Neuronal stem cell (in vitro differentiated cells): ENCODE measurements around the gene LRRC70.

Experiments
- DNase-seq: peaks from one replicate; pipeline ENCODE4 v3.0.0-alpha.2; 2013; ENCODE audit warnings: low spot score
- H2AFZ ChIP-seq: one replicate; pipeline ENCODE4 v1.6.1; 2013; ENCODE audit warnings: mild to moderate bottlenecking, low read length, inconsistent platforms
- H2AK5ac ChIP-seq: 2 replicates; pipeline ENCODE4 v1.6.1; 2013; ENCODE audit warnings: low read depth, mild to moderate bottlenecking, inconsistent platforms, low read length, moderate library complexity, mixed read lengths
- H2BK120ac ChIP-seq: 2 replicates; pipeline ENCODE4 v1.6.1; 2013; ENCODE audit warnings: low read depth, mild to moderate bottlenecking, inconsistent platforms, low read length, moderate library complexity, mixed read lengths
- H2BK12ac ChIP-seq: one replicate; pipeline ENCODE4 v1.6.1; 2013; ENCODE audit warnings: low read length, inconsistent platforms
- H2BK15ac ChIP-seq: 2 replicates; pipeline ENCODE4 v1.6.1; 2013; ENCODE audit warnings: mild to moderate bottlenecking, low read length, inconsistent platforms, mixed read lengths
- H2BK5ac ChIP-seq: one replicate; pipeline ENCODE4 v1.6.1; 2013; ENCODE audit warnings: inconsistent platforms, mild to moderate bottlenecking, low read length, moderate library complexity
- H3K14ac ChIP-seq: one replicate; pipeline ENCODE4 v1.6.1; 2013; ENCODE audit warnings: low read length, inconsistent platforms
- H3K18ac ChIP-seq: 2 replicates; pipeline ENCODE4 v1.6.1; 2013; ENCODE audit warnings: low read length, inconsistent platforms
- H3K23ac ChIP-seq: 2 replicates; pipeline ENCODE4 v1.6.1; 2013; ENCODE audit warnings: low read depth, mild to moderate bottlenecking, mixed read lengths, low read length, inconsistent platforms; ENCODE audit not compliant: poor library complexity
- H3K27ac ChIP-seq: replicated peaks from 3 replicates; pipeline ENCODE4 v1.5.1; 2013; ENCODE audit warnings: low read length, inconsistent platforms
- H3K27me3 ChIP-seq, 3 experiments: 2 replicates each; pipeline ENCODE4 v1.6.1; 2013; ENCODE audit warnings: low read length in 3 of 3, mild to moderate bottlenecking in 2 of 3, inconsistent platforms in 1 of 3, low read depth in 1 of 3, mixed read lengths in 1 of 3, moderate library complexity in 1 of 3; ENCODE audit not compliant: control insufficient read depth in 3 of 3, insufficient read depth in 3 of 3
- H3K36me3 ChIP-seq, 2 donors: replicated peaks in 1 of 2; 2 replicates each; pipeline ENCODE4 v1.6.1; 2013; ENCODE audit warnings: low read length in 2 of 2; ENCODE audit not compliant: control insufficient read depth in 2 of 2, insufficient read depth in 2 of 2
- H3K4ac ChIP-seq: 2 replicates; pipeline ENCODE4 v1.6.1; 2013; ENCODE audit warnings: inconsistent platforms, mild to moderate bottlenecking, low read length, moderate library complexity
- H3K4me1 ChIP-seq, 2 donors: 1 replicate in 1 of 2; 2 replicates in 1 of 2; pipeline ENCODE4 v1.6.1; 2013; ENCODE audit warnings: low read length in 2 of 2, low read depth in 1 of 2; ENCODE audit not compliant: control insufficient read depth in 2 of 2, insufficient read depth in 1 of 2
- H3K4me2 ChIP-seq: one replicate; pipeline ENCODE4 v1.6.1; 2013; ENCODE audit warnings: mild to moderate bottlenecking, low read length, inconsistent platforms; ENCODE audit not compliant: insufficient read depth, poor library complexity, severe bottlenecking
- H3K4me3 ChIP-seq, 2 donors: 2 replicates each; pipeline ENCODE4 v1.5.1; 2013; ENCODE audit warnings: low read length in 2 of 2, mild to moderate bottlenecking in 2 of 2, inconsistent platforms in 1 of 2, moderate library complexity in 1 of 2
- H3K79me1 ChIP-seq: one replicate; pipeline ENCODE4 v1.6.1; 2013; ENCODE audit warnings: low read depth, mild to moderate bottlenecking, inconsistent platforms, low read length, moderate library complexity
- H3K9ac ChIP-seq: one replicate; pipeline ENCODE4 v1.6.1; 2013; ENCODE audit warnings: mild to moderate bottlenecking, low read depth, low read length, inconsistent platforms; ENCODE audit not compliant: poor library complexity
- H3K9me3 ChIP-seq, 2 donors: replicated peaks in 1 of 2; 2 replicates each; pipeline versions ENCODE3 to v1.6.1; 2013; ENCODE audit warnings: low read length in 2 of 2, mild to moderate bottlenecking in 2 of 2, inconsistent platforms in 1 of 2, low read depth in 1 of 2, mixed read lengths in 1 of 2, moderate library complexity in 1 of 2; ENCODE audit not compliant: control insufficient read depth in 2 of 2, insufficient read depth in 1 of 2
- H4K8ac ChIP-seq: one replicate; pipeline ENCODE4 v1.6.1; 2013; ENCODE audit warnings: low read depth, mild to moderate bottlenecking, inconsistent platforms, low read length, moderate library complexity
- H4K91ac ChIP-seq: one replicate; pipeline ENCODE4 v1.6.1; 2013; ENCODE audit warnings: low read length, low read depth, mild to moderate bottlenecking, inconsistent platforms; ENCODE audit not compliant: poor library complexity
- WGBS, 2 donors: extraction: QIAGEN DNeasy Blood & Tissue Kit; methylation state at CpG; one replicate each; pipeline ENCODE4 v1.1.7; 2013; ENCODE audit warnings: missing lambda C conversion rate in 2 of 2, mixed read lengths in 1 of 2; ENCODE audit not compliant: insufficient read length in 2 of 2, insufficient replicate concordance in 1 of 2; ENCODE audit errors: extremely low coverage in 2 of 2; 5-methylcytosine and 5-hydroxymethylcytosine counted together

Gene LRRC70

DNA sequence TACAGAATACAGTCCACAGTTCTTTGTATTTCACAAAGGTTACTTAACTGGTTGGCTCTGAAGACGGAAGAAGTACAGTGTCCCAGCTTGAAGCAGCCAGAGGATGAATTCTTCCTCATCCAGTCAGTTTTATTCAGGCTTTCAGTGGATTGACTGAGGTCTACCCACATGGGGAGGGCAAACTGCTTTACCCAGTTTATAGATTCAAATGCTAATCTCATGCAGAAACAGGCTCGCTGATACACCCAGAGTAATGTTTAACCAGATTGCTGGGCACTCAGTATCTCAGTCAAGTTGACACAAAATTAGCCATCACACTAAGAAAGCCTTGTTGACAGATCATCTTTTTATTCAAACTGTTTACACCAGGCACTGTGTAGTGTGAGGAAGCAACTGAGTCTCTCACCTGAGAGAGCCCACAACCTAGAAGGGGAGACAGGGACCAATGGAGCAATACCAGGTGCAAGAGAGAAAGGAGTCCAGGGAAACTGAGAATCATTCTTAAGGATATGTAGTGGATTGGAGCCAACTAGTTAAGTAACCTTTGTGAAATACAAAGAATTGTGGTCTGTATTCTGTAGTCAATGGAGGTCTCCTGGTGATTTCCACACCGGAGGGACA lies 15.9 kb downstream of the LRRC70 start:
- no peak overlapping the region for H3K9ac ChIP-seq
- no peak overlapping the region for H2BK12ac ChIP-seq
- H3K23ac ChIP-seq, result no peak overlapping the region
- no peak overlapping the region for H2AFZ ChIP-seq
- no peaks in the 10 kb centered on the region for H3K27me3 ChIP-seq
- H3K4ac ChIP-seq, result no peak overlapping the region
- no peaks in the 10 kb centered on the region for H3K9me3 ChIP-seq
- H2BK120ac ChIP-seq, result no peak overlapping the region
- H3K4me1 ChIP-seq, result no peaks in the 10 kb centered on the region
- no peak overlapping the region for H2BK5ac ChIP-seq
- H3K4me2 ChIP-seq, result no peak overlapping the region
- no peak overlapping the region for H3K4me3 ChIP-seq
- H3K36me3 ChIP-seq, result peaks cover 3 to 27% of the 10 kb centered on the region in 2 donors
- H3K79me1 ChIP-seq, result no peaks in the 10 kb centered on the region
- H4K91ac ChIP-seq, result no peak overlapping the region
- no peak overlapping the region for H2AK5ac ChIP-seq
- no peak overlapping the region for H4K8ac ChIP-seq
- H3K27ac ChIP-seq, result no peak overlapping the region
- no peak overlapping the region for H3K18ac ChIP-seq
- no peak overlapping the region for H3K14ac ChIP-seq
- H2BK15ac ChIP-seq, result no peak overlapping the region
- DNase-seq, result no peak
- WGBS, 2 donors, result no CpG with 5 or more reads among the region's 3 CpGs

DNA sequence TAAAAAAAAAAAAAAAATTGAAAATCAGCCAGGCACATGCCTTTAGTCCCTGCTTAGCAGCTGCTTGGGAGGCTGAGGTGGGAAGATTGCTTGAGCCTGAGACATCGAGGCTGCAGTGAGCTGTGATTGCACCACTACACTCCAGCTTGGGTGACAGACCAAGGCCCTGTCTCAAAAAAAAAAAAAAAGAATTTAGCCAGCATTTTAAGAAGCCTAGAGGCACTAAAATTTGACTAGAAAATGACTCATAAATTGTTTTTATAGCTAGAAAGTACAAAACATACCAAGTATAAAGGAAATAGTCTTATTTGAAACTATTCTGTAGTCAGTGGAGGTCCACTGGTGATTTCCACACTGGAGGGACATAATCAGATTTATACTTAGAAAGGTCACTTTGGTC lies 17.5 kb downstream of the LRRC70 start:
- Histone ChIP-seq H3K4ac (no peak overlapping the region), H3K9me3 (no peaks in the 10 kb centered on the region), H3K14ac (no peak overlapping the region), H3K36me3 (peaks cover 3 to 30% of the 10 kb centered on the region in 2 donors), H2BK120ac (no peak overlapping the region), H3K27ac (no peak overlapping the region), H3K4me1 (no peaks in the 10 kb centered on the region), H2AK5ac (no peak overlapping the region), H4K8ac (no peak overlapping the region), H3K4me3 (no peak overlapping the region), H3K18ac (no peak overlapping the region), H3K27me3 (no peaks in the 10 kb centered on the region), H2BK5ac (no peak overlapping the region), H2BK15ac (no peak overlapping the region), H4K91ac (no peak overlapping the region), H3K4me2 (no peak overlapping the region), H3K79me1 (no peaks in the 10 kb centered on the region), H3K9ac (no peak overlapping the region), H2BK12ac (no peak overlapping the region), H2AFZ (no peak overlapping the region), H3K23ac (no peak overlapping the region)
- no peak for DNase-seq
- WGBS, 2 donors, result no CpG with 5 or more reads among the region's 1 CpG

DNA sequence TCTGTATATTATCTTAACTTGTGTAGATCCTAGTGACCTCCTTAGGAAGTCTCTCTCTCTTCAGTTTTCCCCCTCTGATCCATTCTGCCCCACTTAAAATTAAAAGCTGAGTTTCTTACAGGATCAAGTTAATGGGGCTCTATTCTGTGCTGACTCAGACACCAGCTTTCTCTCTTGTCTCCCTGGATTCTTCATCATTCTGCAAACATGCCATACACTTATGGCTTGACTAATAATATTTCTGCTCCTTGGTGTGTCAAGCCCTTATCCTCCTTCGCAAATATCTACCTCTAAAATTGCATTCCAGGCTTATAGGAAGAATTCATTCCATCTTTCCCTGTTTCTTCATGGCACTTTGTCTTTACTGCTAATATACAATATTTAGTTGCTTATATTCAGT lies 18.1 kb downstream of the LRRC70 start:
- Histone ChIP-seq H2BK120ac (no peak overlapping the region), H2AK5ac (no peak overlapping the region), H3K79me1 (no peaks in the 10 kb centered on the region), H3K27me3 (no peaks in the 10 kb centered on the region), H3K36me3 (peaks cover 3 to 25% of the 10 kb centered on the region in 2 donors), H4K91ac (no peak overlapping the region), H3K14ac (no peak overlapping the region), H3K9me3 (no peaks in the 10 kb centered on the region), H2AFZ (no peak overlapping the region), H3K18ac (no peak overlapping the region), H3K27ac (no peak overlapping the region), H2BK12ac (no peak overlapping the region), H3K4me2 (no peak overlapping the region), H3K4ac (no peak overlapping the region), H2BK15ac (no peak overlapping the region), H4K8ac (no peak overlapping the region), H2BK5ac (no peak overlapping the region), H3K9ac (no peak overlapping the region), H3K4me3 (no peak overlapping the region), H3K23ac (no peak overlapping the region), H3K4me1 (no peaks in the 10 kb centered on the region)
- no CpG with 5 or more reads among the region's 1 CpG for WGBS, 2 donors
- no peak for DNase-seq

DNA sequence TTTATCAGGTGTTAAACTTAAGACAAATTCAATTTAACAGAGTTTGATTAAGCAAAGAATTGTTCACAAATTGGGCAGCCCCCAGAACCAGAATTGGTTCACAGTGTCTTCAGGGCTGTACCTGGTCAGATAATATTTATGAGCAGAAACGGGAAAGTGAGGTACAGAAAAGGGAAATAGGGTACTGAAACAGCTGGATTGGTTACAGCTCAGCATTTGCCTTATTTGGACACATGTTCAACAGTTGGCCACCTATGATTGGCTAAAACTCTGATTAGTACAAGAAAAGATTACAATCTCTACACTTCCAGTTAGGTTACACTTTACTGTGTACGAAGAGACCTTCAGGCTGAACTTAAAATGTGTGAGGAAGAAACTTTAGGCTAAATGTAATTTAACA lies 18.7 kb downstream of the LRRC70 start:
- Histone ChIP-seq H2BK120ac (no peak overlapping the region), H3K14ac (no peak overlapping the region), H3K9ac (no peak overlapping the region), H3K18ac (no peak overlapping the region), H3K4ac (no peak overlapping the region), H2BK15ac (no peak overlapping the region), H3K79me1 (no peaks in the 10 kb centered on the region), H4K91ac (no peak overlapping the region), H2BK12ac (no peak overlapping the region), H3K27ac (no peak overlapping the region), H3K27me3 (no peaks in the 10 kb centered on the region), H4K8ac (no peak overlapping the region), H3K36me3 (peaks cover 3 to 19% of the 10 kb centered on the region in 2 donors), H3K23ac (no peak overlapping the region), H3K9me3 (no peaks in the 10 kb centered on the region), H3K4me3 (no peak overlapping the region), H3K4me1 (no peaks in the 10 kb centered on the region), H3K4me2 (no peak overlapping the region), H2BK5ac (no peak overlapping the region), H2AFZ (no peak overlapping the region), H2AK5ac (no peak overlapping the region)
- no CpG with 5 or more reads among the region's 2 CpGs for WGBS, 2 donors
- no peak for DNase-seq
